Stimulated activated naive CD8-positive, alpha-beta T cell treated with anti-CD3 and anti-CD28 coated beads, Interleukin-15, Interleukin-2, amounts not matched to agents 100 ng/mL and 50 ng/mL, for 24 hours (primary cell): ENCODE measurements around the gene CYP51A1.
"Not testable (repeated sequence)": the region's sequence is repeated elsewhere in the genome, so short reads cannot be mapped to it uniquely, and the experiment has no call there.

Experiments
- H3K27ac Mint-ChIP-seq: one replicate; pipeline ENCODE4 v1.8.0; 2021; ENCODE audit warnings: mild to moderate bottlenecking, mixed read lengths
- H3K27me3 Mint-ChIP-seq: one replicate; pipeline ENCODE4 v1.8.0; 2021; ENCODE audit warnings: mixed read lengths
- H3K36me3 Mint-ChIP-seq: one replicate; pipeline ENCODE4 v1.8.0; 2021; ENCODE audit warnings: low read depth, mixed read lengths
- H3K4me1 Mint-ChIP-seq: one replicate; pipeline ENCODE4 v1.8.0; 2021; ENCODE audit warnings: low read depth, mixed read lengths
- H3K4me3 Mint-ChIP-seq: one replicate; pipeline ENCODE4 v1.8.0; 2021; ENCODE audit warnings: mild to moderate bottlenecking, mixed read lengths
- H3K9me3 Mint-ChIP-seq: one replicate; pipeline ENCODE4 v1.8.0; 2021; ENCODE audit warnings: mixed read lengths

Gene CYP51A1

DNA sequence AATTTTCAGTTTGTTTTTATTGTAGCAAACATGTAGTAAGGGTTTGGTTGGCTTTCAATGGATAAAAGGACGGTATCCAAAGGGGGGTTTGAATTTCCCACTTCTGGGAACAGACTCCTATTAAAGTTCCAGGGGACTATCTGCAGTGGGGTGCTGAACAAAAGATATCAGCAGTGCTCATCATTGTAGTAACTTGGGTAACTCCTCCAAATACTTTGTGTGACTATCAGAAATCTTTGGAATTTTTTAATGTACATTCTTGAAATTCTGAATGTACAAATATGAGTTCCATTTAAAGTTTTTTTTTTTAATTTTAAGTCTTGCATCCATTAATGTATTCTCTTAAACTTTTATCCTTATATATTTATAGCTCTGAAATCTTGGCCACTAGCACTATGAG, 42.1 kb downstream of the CYP51A1 start:
- Mint-ChIP-seq H3K9me3 (no peaks in the 10 kb centered on the region), H3K36me3 (peaks cover 44% of the 10 kb centered on the region), H3K27ac (no peak overlapping the region), H3K27me3 (no peaks in the 10 kb centered on the region), H3K4me3 (no peak overlapping the region), H3K4me1 (no peaks in the 10 kb centered on the region)

DNA sequence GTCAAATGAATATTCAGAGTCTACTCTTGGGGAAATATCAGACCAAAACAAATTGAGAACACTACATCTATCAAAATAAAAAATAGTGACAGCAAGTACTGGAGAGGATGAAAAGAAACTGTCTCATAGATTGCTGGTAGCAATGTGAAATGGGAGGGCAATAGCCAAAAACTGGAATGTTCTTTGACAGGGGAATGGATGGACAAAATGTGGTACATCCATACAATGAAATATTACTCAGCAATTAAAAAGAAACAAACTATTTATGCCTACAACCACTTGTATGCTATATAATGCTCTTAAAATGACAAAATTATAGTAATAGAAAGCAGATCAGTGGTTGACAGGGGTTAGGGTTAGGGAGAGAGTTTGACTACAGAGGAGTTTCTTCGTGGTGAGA, 46.0 kb downstream of the CYP51A1 start:
- H3K4me3 Mint-ChIP-seq: no peak overlapping the region
- no peaks in the 10 kb centered on the region for H3K4me1 Mint-ChIP-seq
- H3K27ac Mint-ChIP-seq: no peak overlapping the region
- H3K36me3 Mint-ChIP-seq: peaks cover 63% of the 10 kb centered on the region
- H3K9me3 Mint-ChIP-seq: no peaks in the 10 kb centered on the region
- H3K27me3 Mint-ChIP-seq: no peaks in the 10 kb centered on the region

GRCh38 chr7:92083922-92084321, 50.4 kb downstream of the CYP51A1 start:
- not testable (repeated sequence) for H3K4me1 Mint-ChIP-seq, H3K27ac Mint-ChIP-seq, H3K27me3 Mint-ChIP-seq, H3K4me3 Mint-ChIP-seq, H3K9me3 Mint-ChIP-seq
- peaks cover 64% of the 10 kb centered on the region for H3K36me3 Mint-ChIP-seq

GRCh38 chr7:92076509-92076908, 57.8 kb downstream of the CYP51A1 start:
- Mint-ChIP-seq H3K27ac (no peak overlapping the region), H3K27me3 (no peaks in the 10 kb centered on the region), H3K4me3 (no peak overlapping the region)

GRCh38 chr7:92075455-92076158, 58.7 kb downstream of the CYP51A1 start:
- Mint-ChIP-seq H3K36me3 (peaks cover 51% of the 10 kb centered on the region), H3K9me3 (no peaks in the 10 kb centered on the region), H3K27ac (no peak overlapping the region), H3K4me1 (no peaks in the 10 kb centered on the region), H3K27me3 (no peaks in the 10 kb centered on the region), H3K4me3 (no peak overlapping the region)

More at GRCh38 chr7:92076509-92076908, 57.8 kb downstream of the CYP51A1 start:
- Mint-ChIP-seq H3K9me3 (no peaks in the 10 kb centered on the region), H3K4me1 (no peaks in the 10 kb centered on the region), H3K36me3 (peaks cover 47% of the 10 kb centered on the region)

DNA sequence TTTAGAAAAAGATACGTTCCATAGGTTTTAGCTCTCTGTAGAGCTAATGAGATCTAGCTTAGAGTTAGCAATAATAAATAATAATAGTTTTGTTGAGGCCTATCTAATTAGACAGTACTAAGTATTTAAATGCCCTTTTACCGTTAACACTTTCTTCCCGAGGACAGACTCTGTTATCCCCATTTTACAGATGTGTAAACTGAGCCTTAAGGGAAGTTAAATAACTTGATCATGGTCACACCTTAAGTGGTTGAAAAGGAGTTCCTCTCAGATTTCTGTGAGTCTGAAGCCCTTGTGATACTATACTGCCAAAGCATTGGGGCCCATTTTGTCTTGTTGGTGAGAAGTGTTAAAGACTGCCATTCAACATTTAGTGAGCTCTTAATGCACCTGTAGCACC, 61.6 kb downstream of the CYP51A1 start:
- no peak overlapping the region for H3K4me3 Mint-ChIP-seq
- H3K27ac Mint-ChIP-seq: no peak overlapping the region
- peaks cover 56% of the 10 kb centered on the region for H3K36me3 Mint-ChIP-seq
- no peaks in the 10 kb centered on the region for H3K27me3 Mint-ChIP-seq
- no peaks in the 10 kb centered on the region for H3K4me1 Mint-ChIP-seq
- no peaks in the 10 kb centered on the region for H3K9me3 Mint-ChIP-seq

GRCh38 chr7:92072121-92072520, 62.2 kb downstream of the CYP51A1 start:
- no peak overlapping the region for H3K4me3 Mint-ChIP-seq
- H3K27me3 Mint-ChIP-seq: no peaks in the 10 kb centered on the region
- H3K4me1 Mint-ChIP-seq: no peaks in the 10 kb centered on the region
- H3K27ac Mint-ChIP-seq: no peak overlapping the region
- H3K36me3 Mint-ChIP-seq: peaks cover 58% of the 10 kb centered on the region
- H3K9me3 Mint-ChIP-seq: no peaks in the 10 kb centered on the region

DNA sequence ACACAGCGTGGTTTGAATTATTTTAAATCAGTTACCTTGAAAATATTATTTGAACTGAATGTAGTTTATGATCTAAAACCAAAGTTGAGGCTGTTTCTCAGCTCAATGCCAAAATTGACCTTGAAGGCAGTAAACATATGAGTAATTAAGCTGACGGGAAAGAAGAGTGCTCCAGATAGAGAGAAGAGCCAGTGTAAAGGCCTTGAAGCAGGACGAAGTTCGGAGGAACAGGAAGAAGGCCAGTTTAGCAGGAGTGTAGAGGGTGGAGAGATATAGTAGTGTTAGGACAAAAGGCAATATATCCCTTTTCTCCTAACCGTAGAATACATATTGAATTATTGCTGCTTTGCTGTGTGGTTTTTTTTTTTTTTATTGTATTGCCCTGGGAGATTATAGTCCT, 63.2 kb downstream of the CYP51A1 start:
- no peaks in the 10 kb centered on the region for H3K4me1 Mint-ChIP-seq
- H3K4me3 Mint-ChIP-seq: no peak overlapping the region
- H3K27ac Mint-ChIP-seq: no peak overlapping the region
- no peaks in the 10 kb centered on the region for H3K27me3 Mint-ChIP-seq
- H3K36me3 Mint-ChIP-seq: peaks cover 65% of the 10 kb centered on the region
- H3K9me3 Mint-ChIP-seq: no peaks in the 10 kb centered on the region

- no peaks in the 10 kb centered on the region for H3K4me1 Mint-ChIP-seq
- H3K27ac Mint-ChIP-seq: no peak overlapping the region
- no peak overlapping the region for H3K4me3 Mint-ChIP-seq
- H3K36me3 Mint-ChIP-seq: peaks cover 48% of the 10 kb centered on the region
- H3K9me3 Mint-ChIP-seq: no peaks in the 10 kb centered on the region
- H3K27me3 Mint-ChIP-seq: no peaks in the 10 kb centered on the region
Observed at GRCh38 chr7:92064438-92065029, 69.7 kb downstream of the CYP51A1 start.
